NOMO-1 treated with DMSO at 0.1 percent for 48 hours (cell line): ENCODE results near the gene DENND2A.
"Not testable (repeated sequence)": the region's sequence is repeated elsewhere in the genome, so short reads cannot be mapped to it uniquely, and the experiment has no call there.

Experiments
- DNase-seq: peaks from one replicate; lab custom pipeline; 2025; ENCODE audit not compliant: unreplicated experiment; lab: John Stamatoyannopoulos, UW

DENND2A gene

GRCh38 chr7:140592964-140593671, 47.5 kb downstream of the DENND2A start:
- DNase-seq, result no peak

- no peak for DNase-seq
Observed at GRCh38 chr7:140591180-140591902, 49.3 kb downstream of the DENND2A start.

- DNase-seq, result no peak
Observed at GRCh38 chr7:140587243-140587642, 53.4 kb downstream of the DENND2A start.

- DNase-seq, result no peak
Observed at GRCh38 chr7:140586516-140586915, 54.1 kb downstream of the DENND2A start.

GRCh38 chr7:140585333-140585732, 55.3 kb downstream of the DENND2A start:
- DNase-seq, result no peak

- DNase-seq, result no peak
Observed at GRCh38 chr7:140584195-140584851, 56.3 kb downstream of the DENND2A start.

GRCh38 chr7:140581411-140581810, 59.2 kb downstream of the DENND2A start:
- no peak for DNase-seq

GRCh38 chr7:140577651-140578050, 63.0 kb downstream of the DENND2A start:
- no peak for DNase-seq

- DNase-seq, result no peak
Observed at GRCh38 chr7:140576589-140576988, 64.0 kb downstream of the DENND2A start.

- DNase-seq, result no peak
Observed at GRCh38 chr7:140571538-140572122, 69.0 kb downstream of the DENND2A start.

GRCh38 chr7:140570120-140570519, 70.5 kb downstream of the DENND2A start:
- DNase-seq, result no peak

GRCh38 chr7:140568021-140568813, 72.4 kb downstream of the DENND2A start:
- DNase-seq, result no peak

- DNase-seq, result not testable (repeated sequence)
Observed at GRCh38 chr7:140566186-140566585, 74.4 kb downstream of the DENND2A start.

- not testable (repeated sequence) for DNase-seq
Observed at GRCh38 chr7:140565761-140566160, 74.9 kb downstream of the DENND2A start.

GRCh38 chr7:140564643-140565042, 76.0 kb downstream of the DENND2A start:
- no peak for DNase-seq

GRCh38 chr7:140562926-140563481, 77.6 kb downstream of the DENND2A start:
- no peak for DNase-seq

- no peak for DNase-seq
Observed at GRCh38 chr7:140559410-140559809, 81.2 kb downstream of the DENND2A start.

- no peak for DNase-seq
Observed at GRCh38 chr7:140557809-140558518, 82.6 kb downstream of the DENND2A start.

- no peak for DNase-seq
Observed at GRCh38 chr7:140557069-140557468, 83.5 kb downstream of the DENND2A start.

GRCh38 chr7:140553236-140553635, 87.4 kb downstream of the DENND2A start:
- DNase-seq, result not testable (repeated sequence)
